PFSK-1 (cell line): ENCODE data around the gene CEMIP.

Source experiments
- POLR2AphosphoS5 ChIP-seq: IDR thresholded peaks from 2 replicates; pipeline ENCODE4 v1.6.1; 2012; ENCODE audit warnings: low read depth, mild to moderate bottlenecking, control low read depth, low read length, moderate library complexity
- REST ChIP-seq, 2 experiments: IDR thresholded peaks; 2 replicates each; pipeline versions ENCODE4 v1.6.1 to v1.8.0; 2011 to 2012; ENCODE audit warnings: low read depth in 2 of 2, low read length in 2 of 2, control low read depth in 1 of 2, inconsistent platforms in 1 of 2, mild to moderate bottlenecking in 1 of 2, moderate library complexity in 1 of 2; ENCODE audit not compliant: insufficient read depth in 1 of 2

- TF ChIP-seq REST (IDR thresholded peaks at IDR 0.05; ENCODE audit: insufficient read depth in 1 of 2, low read depth in 2 of 2, low read length in 2 of 2) (no peak), POLR2AphosphoS5 (no peak)
Measured at GRCh38 chr15:80916056-80916455, 136.9 kb downstream of the CEMIP start.
